Measurements from ENCODE around the gene COL23A1.

Gene COL23A1

GRCh38 chr5:178267876-178268275 lies 322.3 kb downstream of the COL23A1 start:
- DNase-seq (ENCODE audit: low spot score): no peak
- in situ Hi-C loops (cut with MboI; ENCODE audit: low pct_unique_long_range_greater_than_20kb, low sequenced_read_pairs, unreplicated experiment): no loop called here
- no peak for TF ChIP-seq CTCF (IDR thresholded peaks at IDR 0.05; ENCODE audit: extremely low read depth, insufficient read depth, missing control alignments)

GRCh38 chr5:178267245-178267644 lies 322.9 kb downstream of the COL23A1 start:
- TF ChIP-seq CTCF (IDR thresholded peaks at IDR 0.05; ENCODE audit: extremely low read depth, insufficient read depth, missing control alignments): no peak
- no peak for DNase-seq (ENCODE audit: low spot score)
- in situ Hi-C loops (cut with MboI; ENCODE audit: low pct_unique_long_range_greater_than_20kb, low sequenced_read_pairs, unreplicated experiment): no loop called here

GRCh38 chr5:178266581-178266980 lies 323.6 kb downstream of the COL23A1 start:
- TF ChIP-seq CTCF (IDR thresholded peaks at IDR 0.05; ENCODE audit: extremely low read depth, insufficient read depth, missing control alignments): no peak
- in situ Hi-C loops (cut with MboI; ENCODE audit: low pct_unique_long_range_greater_than_20kb, low sequenced_read_pairs, unreplicated experiment): no loop called here
- DNase-seq (ENCODE audit: low spot score): no peak

- in situ Hi-C loops (cut with MboI; ENCODE audit: low pct_unique_long_range_greater_than_20kb, low sequenced_read_pairs, unreplicated experiment): no loop called here
- DNase-seq (ENCODE audit: low spot score): no peak
- TF ChIP-seq CTCF (IDR thresholded peaks at IDR 0.05; ENCODE audit: extremely low read depth, insufficient read depth, missing control alignments): no peak
These were observed 324.4 kb downstream of the COL23A1 start for GRCh38 chr5:178265746-178266145.

- in situ Hi-C loops (cut with MboI; ENCODE audit: low pct_unique_long_range_greater_than_20kb, low sequenced_read_pairs, unreplicated experiment): no loop called here
- TF ChIP-seq CTCF (IDR thresholded peaks at IDR 0.05; ENCODE audit: extremely low read depth, insufficient read depth, missing control alignments): no peak
These were observed 326.1 kb downstream of the COL23A1 start for GRCh38 chr5:178264044-178264443.

GRCh38 chr5:178261666-178262600 lies 328.3 kb downstream of the COL23A1 start:
- in situ Hi-C loops (cut with MboI; ENCODE audit: low pct_unique_long_range_greater_than_20kb, low sequenced_read_pairs, unreplicated experiment): no loop called here
- no peak for DNase-seq (ENCODE audit: low spot score)
- TF ChIP-seq CTCF (IDR thresholded peaks at IDR 0.05; ENCODE audit: extremely low read depth, insufficient read depth, missing control alignments): no peak

More at GRCh38 chr5:178264044-178264443, 326.1 kb downstream of the COL23A1 start:
- no peak for DNase-seq (ENCODE audit: low spot score)

Measured in GM13977 (cell line).